SU-DHL-6 (cell line): ENCODE data around the gene ZNF799.
"Not testable (repeated sequence)": the region's sequence is repeated elsewhere in the genome, so short reads cannot be mapped to it uniquely, and the experiment has no call there.

Experiments used
- EZH2phosphoT487 ChIP-seq: fragments of 200-600 bp; sonication (generic), shearing (Covaris generic); conservative IDR thresholded peaks from 2 replicates; pipeline ENCODE4 v1.6.1; 2018; ENCODE audit warnings: mild to moderate bottlenecking, antibody characterized with exemption, low read length, moderate library complexity, mixed read lengths
- TF ChIP-seq, protein P1 (sequence below): fragments of 200-600 bp; sonication (generic); IDR thresholded peaks from one replicate; pipeline ENCODE4 v1.5.1; 2017; ENCODE audit warnings: antibody characterized with exemption, mild to moderate bottlenecking, low read length, moderate library complexity; ENCODE audit not compliant: insufficient read depth, poor library complexity, severe bottlenecking

GRCh38 chr19:12386365-12386764 is 14.7 kb downstream of the ZNF799 start:
- TF ChIP-seq, protein P1, sequence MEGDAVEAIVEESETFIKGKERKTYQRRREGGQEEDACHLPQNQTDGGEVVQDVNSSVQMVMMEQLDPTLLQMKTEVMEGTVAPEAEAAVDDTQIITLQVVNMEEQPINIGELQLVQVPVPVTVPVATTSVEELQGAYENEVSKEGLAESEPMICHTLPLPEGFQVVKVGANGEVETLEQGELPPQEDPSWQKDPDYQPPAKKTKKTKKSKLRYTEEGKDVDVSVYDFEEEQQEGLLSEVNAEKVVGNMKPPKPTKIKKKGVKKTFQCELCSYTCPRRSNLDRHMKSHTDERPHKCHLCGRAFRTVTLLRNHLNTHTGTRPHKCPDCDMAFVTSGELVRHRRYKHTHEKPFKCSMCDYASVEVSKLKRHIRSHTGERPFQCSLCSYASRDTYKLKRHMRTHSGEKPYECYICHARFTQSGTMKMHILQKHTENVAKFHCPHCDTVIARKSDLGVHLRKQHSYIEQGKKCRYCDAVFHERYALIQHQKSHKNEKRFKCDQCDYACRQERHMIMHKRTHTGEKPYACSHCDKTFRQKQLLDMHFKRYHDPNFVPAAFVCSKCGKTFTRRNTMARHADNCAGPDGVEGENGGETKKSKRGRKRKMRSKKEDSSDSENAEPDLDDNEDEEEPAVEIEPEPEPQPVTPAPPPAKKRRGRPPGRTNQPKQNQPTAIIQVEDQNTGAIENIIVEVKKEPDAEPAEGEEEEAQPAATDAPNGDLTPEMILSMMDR: not testable (repeated sequence)
- not testable (repeated sequence) for TF ChIP-seq EZH2phosphoT487
